HL-60/S4 treated with phorbol 12-myristate 13-acetate at 8.2 ng/mL for 4 days and 3 days (cell line): ENCODE data around the gene FMO5.
"Not testable (repeated sequence)": the region's sequence is repeated elsewhere in the genome, so short reads cannot be mapped to it uniquely, and the experiment has no call there.

Experiments used
- in situ Hi-C: fragments of 300-500 bp; cut with MboI; formaldehyde crosslinking; loops from 2 replicates; pipeline ENCODE4 v1.15.0; 2022; ENCODE audit warnings: low sequenced_read_pairs

FMO5 gene

DNA sequence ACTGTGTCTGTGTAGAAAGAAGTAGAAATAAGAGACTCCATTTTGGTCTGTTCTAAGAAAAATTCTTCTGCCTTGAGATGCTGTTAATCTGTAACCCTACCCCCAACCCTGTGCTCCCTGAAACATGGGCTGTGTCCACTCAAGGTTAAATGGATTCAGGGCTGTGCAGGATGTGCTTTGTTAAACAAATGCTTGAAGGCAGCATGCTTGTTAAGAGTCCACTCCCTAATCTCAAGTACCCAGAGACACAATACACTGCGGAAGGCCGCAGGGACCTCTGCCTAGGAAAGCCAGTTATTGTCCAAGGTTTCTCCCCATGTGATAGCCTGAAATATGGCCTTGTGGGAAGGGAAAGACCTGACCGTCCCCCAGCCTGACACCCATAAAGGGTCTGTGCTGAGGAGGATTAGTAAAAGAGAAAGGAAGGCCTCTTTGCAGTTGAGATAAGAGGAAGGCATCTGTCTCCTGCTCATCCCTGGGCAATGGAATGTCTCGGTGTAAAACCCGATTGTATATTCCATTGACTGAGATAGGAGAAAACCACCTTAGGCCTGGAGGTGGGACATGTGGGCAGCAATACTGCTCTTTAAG is 15.1 kb upstream of the FMO5 start:
- in situ Hi-C loops: not testable (repeated sequence)

- in situ Hi-C loops: no loop called here
These were observed 14.0 kb upstream of the FMO5 start for GRCh38 chr1:147238925-147239820.

DNA sequence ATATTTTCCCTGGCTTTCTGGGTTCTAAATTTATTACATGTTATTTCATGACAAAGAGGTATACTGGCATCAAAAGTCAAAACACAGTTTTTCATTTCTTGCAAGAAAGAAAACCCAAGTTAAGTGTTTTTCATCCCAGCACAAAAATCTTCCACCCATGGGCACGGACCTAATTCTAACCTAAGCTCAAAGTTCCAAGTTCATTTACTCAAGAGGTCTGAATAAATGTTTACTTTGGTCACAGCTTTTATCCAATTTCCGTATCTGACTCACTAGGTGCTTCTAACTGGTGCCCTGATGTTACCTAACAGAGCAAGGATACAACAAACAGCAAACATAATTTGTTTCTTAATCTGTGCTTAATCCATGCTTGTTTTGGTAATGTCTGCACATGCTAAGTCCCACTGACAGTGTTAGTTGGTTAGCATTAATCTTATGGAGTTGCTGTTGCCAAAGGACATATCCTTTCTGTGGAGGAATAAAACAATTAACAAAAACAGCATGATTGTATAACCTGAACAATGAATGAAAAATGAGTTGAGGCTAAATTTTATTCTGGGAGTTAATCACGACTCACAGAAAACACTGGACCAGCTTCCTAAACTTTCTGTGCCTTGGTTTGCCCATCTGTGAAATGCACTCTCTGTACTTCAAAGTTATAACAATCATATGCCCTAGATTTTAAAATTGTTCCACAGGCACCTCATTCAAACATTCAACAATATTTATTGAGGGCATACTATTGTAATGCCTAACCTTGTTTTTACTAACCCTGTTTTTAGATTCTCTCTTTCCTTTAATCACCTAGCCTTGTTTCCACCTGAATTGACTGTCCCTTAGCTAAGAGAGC is 13.1 kb upstream of the FMO5 start:
- in situ Hi-C loops: no loop called here

DNA sequence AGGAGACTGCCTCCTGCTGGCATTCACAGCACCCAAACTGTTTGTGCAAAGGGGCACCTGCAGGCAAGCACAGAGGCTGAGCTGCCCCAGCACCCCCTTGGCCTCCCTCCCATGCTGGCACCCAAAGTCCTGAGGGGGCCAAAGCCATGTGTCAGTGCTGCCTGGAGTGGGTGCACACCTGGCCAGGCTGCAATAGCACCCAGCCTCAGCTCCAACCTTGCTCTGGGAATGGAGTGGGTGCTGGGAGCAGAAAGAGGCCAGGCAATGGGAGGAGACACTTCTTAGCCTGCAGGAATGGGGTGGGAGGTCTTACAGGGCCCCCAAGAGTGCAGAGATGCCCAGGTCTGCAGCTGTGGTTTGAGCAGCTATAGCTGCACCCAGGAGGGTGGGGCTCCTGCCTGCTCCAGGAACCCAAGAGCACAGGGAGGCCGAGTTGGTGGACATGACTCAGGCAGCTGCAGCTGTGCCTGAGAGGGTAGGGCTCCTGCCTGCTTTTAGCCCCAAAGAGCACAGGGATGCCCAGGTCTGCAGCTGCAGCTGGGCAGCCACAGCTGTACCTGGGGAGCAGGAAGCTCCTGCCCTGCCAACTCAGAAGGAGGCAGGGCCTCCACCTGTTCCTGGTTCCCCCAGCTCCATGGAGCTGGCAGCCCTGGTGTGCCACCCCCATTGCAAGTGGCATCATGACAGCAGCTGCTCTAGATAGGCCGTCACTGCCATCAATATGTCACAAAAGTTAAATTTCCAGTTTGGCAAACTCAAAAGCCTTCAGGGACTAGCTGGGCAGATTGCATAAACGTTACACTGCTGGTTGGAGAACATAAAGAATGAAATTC is 12.0 kb upstream of the FMO5 start:
- in situ Hi-C loops: no loop called here

DNA sequence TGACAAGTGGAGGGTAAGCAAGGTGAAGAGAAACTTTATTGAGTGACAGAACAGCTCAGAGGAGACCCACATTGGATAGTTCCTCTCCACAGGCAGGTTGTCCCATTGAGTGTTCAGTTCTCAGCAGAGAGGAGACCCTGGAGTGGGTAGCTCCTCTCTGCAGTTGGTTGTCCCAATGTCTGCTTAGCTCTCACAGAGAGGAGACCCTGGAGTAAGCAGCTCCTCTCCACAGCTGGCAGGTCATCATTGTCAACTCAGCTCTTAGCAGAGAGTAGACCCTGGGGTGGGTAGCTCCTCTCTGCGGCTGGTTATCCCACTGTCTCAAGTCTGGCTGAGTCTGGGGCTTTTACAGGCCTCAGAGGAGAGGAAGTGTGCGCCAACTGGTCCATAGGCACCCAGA is 11.3 kb upstream of the FMO5 start:
- in situ Hi-C loops: no loop called here

GRCh38 chr1:147235822-147236221 is 10.7 kb upstream of the FMO5 start:
- in situ Hi-C loops: no loop called here

DNA sequence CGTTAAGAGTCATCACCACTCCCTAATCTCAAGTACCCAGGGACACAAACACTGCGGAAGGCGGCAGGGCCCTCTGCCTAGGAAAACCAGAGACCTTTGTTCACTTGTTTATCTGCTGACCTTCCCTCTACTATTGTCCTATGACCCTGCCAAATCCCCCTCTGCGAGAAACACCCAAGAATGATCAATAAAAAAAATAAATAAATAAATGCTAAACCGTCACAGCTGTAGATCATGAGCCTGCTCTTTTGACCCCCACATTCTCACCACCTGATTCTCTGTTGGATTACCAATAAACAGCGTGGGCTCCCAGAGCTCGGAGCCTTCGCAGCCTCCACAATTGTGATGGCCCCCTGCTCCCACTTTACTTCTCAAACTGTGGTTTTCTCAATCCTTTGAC is 8.8 kb upstream of the FMO5 start:
- in situ Hi-C loops: not testable (repeated sequence)

- in situ Hi-C loops: not testable (repeated sequence)
These were observed 5.9 kb upstream of the FMO5 start for GRCh38 chr1:147231032-147231431.

DNA sequence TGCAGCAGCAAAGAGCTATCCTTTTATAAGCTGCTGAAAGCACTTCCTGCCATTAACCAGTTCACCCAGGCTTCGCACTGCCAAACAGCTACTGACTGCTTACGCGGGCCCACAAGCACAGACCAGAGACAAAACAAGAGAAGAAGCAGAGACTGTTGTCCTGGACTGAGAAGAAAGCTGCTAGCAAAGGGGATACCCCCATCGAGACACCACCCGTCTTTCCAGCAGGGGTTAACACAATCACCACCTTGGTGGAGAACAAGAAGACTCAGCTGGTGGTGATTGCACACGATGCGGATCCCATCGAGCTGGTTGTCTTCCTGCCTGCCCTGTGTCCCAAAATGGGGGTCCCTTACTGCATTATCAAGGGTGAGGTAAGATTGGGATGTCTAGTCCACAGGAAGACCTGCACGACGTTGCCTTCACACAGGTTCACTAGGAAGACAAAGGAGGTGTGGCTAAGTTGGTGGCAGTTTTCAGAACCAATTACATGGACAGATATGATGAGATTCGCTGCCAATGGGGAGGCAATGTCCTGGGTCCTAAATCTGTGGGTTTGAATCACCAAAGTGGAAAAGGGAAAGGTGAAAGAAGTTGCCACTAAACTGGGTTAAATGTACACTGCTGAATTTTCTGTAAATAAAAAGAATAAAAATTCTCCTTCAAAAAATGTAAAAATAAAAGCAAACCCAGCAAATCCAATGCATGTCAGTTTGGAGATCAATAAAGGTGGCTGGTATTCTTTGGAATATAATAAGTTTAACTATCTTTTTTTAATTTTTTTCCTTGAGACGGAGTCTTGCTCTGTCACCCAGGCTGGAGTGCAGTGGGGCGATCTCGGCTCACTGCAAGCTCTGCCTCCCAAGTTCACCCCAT is 1.2 kb downstream of the FMO5 start:
- in situ Hi-C loops: no loop called here

DNA sequence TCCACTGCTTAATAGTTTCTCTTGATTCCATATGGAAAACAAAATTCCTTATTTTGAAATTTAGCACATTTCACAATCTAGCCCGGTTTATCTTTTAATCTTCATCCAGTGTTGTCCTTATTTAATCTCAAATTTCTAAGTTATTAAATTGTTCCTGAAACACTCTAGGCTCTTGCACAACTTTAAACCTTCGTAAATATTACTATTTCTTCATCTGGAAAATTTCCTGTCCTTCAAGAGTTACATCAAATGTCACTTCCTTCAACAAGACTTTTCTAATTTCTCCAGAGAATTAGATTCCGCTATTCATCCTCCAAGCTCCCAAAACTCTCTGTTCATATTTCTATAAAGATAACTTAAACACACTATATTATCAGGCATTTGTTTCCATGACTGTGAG is 6.5 kb downstream of the FMO5 start:
- in situ Hi-C loops: no loop called here

DNA sequence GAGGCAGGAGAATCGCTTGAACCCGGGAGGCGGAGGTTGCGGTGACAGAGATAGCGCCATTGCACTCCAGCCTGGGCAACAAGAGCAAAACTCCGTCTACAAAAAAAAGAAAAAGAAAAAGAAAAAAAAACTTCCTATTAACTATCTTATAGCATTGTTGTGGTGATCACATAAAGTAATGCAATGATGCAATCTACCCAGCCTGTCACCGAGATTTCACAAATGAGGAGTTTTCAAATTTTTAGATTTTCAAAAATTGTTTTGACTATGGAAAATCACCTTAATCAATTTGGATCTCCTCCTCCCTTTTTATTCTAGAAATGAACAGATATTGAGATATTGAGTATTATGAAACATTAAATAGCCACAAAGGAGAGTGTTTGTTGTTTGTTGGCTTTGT is 8.0 kb downstream of the FMO5 start:
- in situ Hi-C loops: no loop called here

- in situ Hi-C loops: no loop called here
These were observed 9.0 kb downstream of the FMO5 start for GRCh38 chr1:147216124-147216523.

DNA sequence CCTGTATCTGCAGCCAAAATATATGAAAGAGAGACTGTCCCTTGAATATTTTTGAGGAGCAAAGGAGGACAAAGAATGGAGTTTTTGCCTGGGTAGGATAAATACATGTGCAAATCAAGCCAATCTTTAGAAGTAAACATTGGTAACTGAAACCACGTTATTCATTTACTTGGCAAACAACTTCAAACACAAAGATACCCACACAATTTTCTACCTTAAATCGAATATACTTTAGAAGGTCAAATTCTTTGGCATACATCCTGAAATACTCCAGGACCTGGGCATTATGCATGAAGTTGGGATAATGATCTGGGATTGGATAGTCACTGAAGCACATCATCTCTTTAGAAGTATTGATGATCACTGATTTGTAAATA is 9.6 kb downstream of the FMO5 start:
- in situ Hi-C loops: no loop called here

DNA sequence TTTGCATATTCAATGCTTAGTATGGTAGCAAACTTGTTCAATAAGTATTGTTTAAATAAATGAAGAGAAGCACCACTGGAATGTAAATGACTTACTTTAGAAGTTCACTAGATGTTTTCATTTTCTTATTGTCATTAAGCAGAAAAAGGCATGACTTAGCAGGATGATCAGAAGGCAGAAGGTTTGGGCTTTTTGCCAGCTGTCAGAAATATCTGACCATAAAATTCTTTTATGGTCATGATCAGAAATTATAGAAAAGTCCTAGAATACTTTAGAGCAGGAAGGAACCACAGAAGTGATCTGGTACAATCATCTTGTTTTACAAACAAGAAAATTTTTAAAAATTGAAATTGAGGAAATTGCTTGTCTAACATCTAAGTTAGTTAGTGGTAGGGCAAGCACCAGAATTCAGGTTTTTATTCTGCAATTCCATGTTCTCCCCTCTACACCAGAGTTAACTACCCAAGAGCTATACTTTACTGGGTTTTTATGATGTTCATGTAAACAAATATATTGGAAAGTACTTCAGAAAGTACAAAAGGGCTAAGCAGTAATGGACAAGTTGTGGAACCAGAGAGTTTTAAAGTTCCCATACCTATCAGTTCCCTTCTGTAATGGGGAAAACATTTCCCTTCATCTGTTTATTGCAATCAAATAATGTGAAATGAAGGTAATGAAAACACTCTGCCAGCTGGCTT is 10.1 kb downstream of the FMO5 start:
- in situ Hi-C loops: no loop called here

GRCh38 chr1:147214325-147214724 is 10.8 kb downstream of the FMO5 start:
- in situ Hi-C loops: no loop called here

DNA sequence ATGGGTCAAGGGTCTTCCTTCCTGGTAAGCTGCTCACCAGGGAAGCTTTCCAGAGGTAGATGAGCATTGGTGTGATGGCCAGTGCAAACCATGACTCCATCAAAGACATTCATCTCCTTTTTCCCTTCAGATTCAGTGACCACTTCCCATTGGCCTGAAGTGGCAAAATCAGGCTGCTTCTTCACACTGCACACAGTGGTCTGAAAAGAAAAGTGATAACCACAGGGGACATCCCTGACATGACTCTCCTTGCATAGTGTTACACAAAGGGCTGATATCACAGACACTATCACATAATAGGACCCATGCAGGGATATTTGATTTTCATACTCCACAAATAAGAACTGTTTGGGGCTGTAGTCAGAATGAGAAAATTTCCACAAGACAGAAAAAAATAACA is 11.9 kb downstream of the FMO5 start:
- in situ Hi-C loops: no loop called here

DNA sequence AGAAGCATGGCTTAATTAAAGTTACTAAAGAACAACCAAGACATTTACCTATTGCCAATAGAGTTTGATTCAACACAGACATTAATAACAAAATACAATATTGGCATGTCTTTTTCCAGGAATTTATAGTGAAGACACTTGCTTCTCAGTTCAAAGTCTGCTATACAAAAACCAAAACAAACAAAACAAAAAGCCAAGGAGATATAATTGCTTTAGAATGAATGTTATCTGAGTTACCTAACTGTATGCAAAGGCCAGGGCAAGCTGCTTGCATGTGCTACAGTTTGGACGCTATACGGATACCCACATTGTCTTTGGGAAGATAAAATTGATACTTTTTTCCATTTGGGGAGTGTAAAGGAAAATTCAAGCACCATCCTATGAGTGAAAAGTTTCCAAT is 13.6 kb downstream of the FMO5 start:
- in situ Hi-C loops: no loop called here

DNA sequence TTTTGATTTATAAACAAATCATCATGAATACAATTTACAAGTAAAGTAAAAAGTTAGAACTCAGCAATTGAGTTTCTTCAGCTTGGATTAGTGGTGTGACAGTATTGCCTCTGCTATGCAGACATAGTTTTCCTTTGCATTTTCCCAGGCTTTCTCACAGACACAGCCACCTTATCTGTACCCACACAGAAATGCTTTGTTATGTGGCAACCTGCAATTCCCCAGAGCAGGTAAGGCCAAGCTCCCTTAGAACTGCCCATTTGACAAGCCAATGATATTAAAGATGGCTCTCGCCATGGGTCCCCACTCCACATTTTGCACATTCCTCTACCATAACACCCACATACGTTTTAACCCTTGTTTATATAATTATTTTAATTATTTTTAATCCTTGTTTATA is 14.2 kb downstream of the FMO5 start:
- in situ Hi-C loops: no loop called here
